SK-N-SH treated with all-trans-retinoic acid at 6 μM for 48 hours (cell line): ENCODE measurements around the gene SH2B3.

Source experiments
- ATAC-seq: fragments of 200-7000 bp; cut with Tn5 transposase; 3 replicates; pipeline ENCODE4 v1.9.1; 2020; ENCODE audit warnings: mild to moderate bottlenecking, moderate library complexity
- ARNTL ChIP-seq: fragments of 450-650 bp; formaldehyde crosslinking; IDR thresholded peaks from 2 replicates; pipeline ENCODE4 v1.5.0; 2020; ENCODE audit warnings: low read depth, mild to moderate bottlenecking, moderate library complexity, borderline replicate concordance
- BACH2 ChIP-seq: fragments of 250-450 bp; sonication (Bioruptor Pico); IDR thresholded peaks from 2 replicates; pipeline ENCODE4 v1.9.0; 2021; ENCODE audit warnings: mild to moderate bottlenecking, borderline replicate concordance
- CREB5 ChIP-seq: fragments of 250-450 bp; sonication (Bioruptor Pico); IDR thresholded peaks from 2 replicates; pipeline ENCODE4 v1.5.1; 2020; ENCODE audit warnings: low read depth, mild to moderate bottlenecking, moderate library complexity
- CSDC2 ChIP-seq: fragments of 250-450 bp; sonication (Bioruptor Pico); IDR thresholded peaks from 2 replicates; pipeline ENCODE4 v1.5.0; 2020; ENCODE audit warnings: mild to moderate bottlenecking, moderate library complexity
- CSRNP3 ChIP-seq: fragments of 250-450 bp; sonication (Bioruptor Pico); IDR thresholded peaks from 2 replicates; pipeline ENCODE4 v1.5.1; 2021; ENCODE audit warnings: mild to moderate bottlenecking, moderate library complexity
- GLIS3 ChIP-seq: fragments of 250-450 bp; sonication (Bioruptor Pico); IDR thresholded peaks from 2 replicates; pipeline ENCODE4 v1.5.0; 2020; ENCODE audit warnings: mild to moderate bottlenecking, moderate library complexity
- ISL1 ChIP-seq: fragments of 250-450 bp; sonication (Bioruptor Pico); IDR thresholded peaks from 2 replicates; pipeline ENCODE4 v2.1.2; 2022; ENCODE audit warnings: mild to moderate bottlenecking, moderate library complexity
- OSR1 ChIP-seq: fragments of 250-450 bp; sonication (Bioruptor Pico); IDR thresholded peaks from 2 replicates; pipeline ENCODE4 v1.8.0; 2022; ENCODE audit warnings: moderate library complexity, mild to moderate bottlenecking, inconsistent platforms
- PATZ1 ChIP-seq: fragments of 250-450 bp; sonication (Bioruptor Pico); IDR thresholded peaks from 2 replicates; pipeline ENCODE4 v1.8.0; 2020; ENCODE audit warnings: mild to moderate bottlenecking, moderate library complexity, borderline replicate concordance
- POU6F1 ChIP-seq: fragments of 250-450 bp; sonication (Bioruptor Pico); IDR thresholded peaks from 2 replicates; pipeline ENCODE4 v1.8.0; 2021; ENCODE audit warnings: low read depth, mild to moderate bottlenecking, moderate library complexity, borderline replicate concordance
- PPARA ChIP-seq: fragments of 250-450 bp; sonication (Bioruptor Pico); IDR thresholded peaks from 2 replicates; pipeline ENCODE4 v1.5.0; 2020; ENCODE audit warnings: mild to moderate bottlenecking, borderline replicate concordance
- RARB ChIP-seq: fragments of 250-450 bp; sonication (Bioruptor Pico); IDR thresholded peaks from 2 replicates; pipeline ENCODE4 v1.8.0; 2021; ENCODE audit warnings: mild to moderate bottlenecking, moderate library complexity
- SNAI2 ChIP-seq: fragments of 250-450 bp; sonication (Bioruptor Pico); IDR thresholded peaks from 2 replicates; pipeline ENCODE4 v1.5.0; 2020; ENCODE audit warnings: mild to moderate bottlenecking, moderate library complexity
- TCF4 ChIP-seq: fragments of 250-450 bp; sonication (Bioruptor Pico); IDR thresholded peaks from 2 replicates; pipeline ENCODE4 v1.8.0; 2021; ENCODE audit warnings: mild to moderate bottlenecking, moderate library complexity, borderline replicate concordance
- TOX ChIP-seq: fragments of 250-450 bp; sonication (Bioruptor Pico); IDR thresholded peaks from 2 replicates; pipeline ENCODE4 v1.8.0; 2021; ENCODE audit warnings: mild to moderate bottlenecking, moderate library complexity, borderline replicate concordance
- TSHZ2 ChIP-seq: fragments of 250-450 bp; sonication (Bioruptor Pico); IDR thresholded peaks from 2 replicates; pipeline ENCODE4 v1.5.0; 2020; ENCODE audit warnings: mild to moderate bottlenecking, moderate library complexity
- ZC3H10 ChIP-seq: fragments of 250-450 bp; sonication (Bioruptor Pico); IDR thresholded peaks from 2 replicates; pipeline ENCODE4 v1.5.1; 2021; ENCODE audit warnings: mild to moderate bottlenecking, moderate library complexity
- ZFP30 ChIP-seq: fragments of 450-650 bp; formaldehyde crosslinking; IDR thresholded peaks from 2 replicates; pipeline ENCODE4 v1.5.0; 2022; ENCODE audit warnings: mild to moderate bottlenecking, moderate library complexity
- ZNF70 ChIP-seq: fragments of 450-650 bp; formaldehyde crosslinking; IDR thresholded peaks from 2 replicates; pipeline ENCODE4 v1.5.0; 2020; ENCODE audit warnings: mild to moderate bottlenecking, moderate library complexity

The SH2B3 gene

GRCh38 chr12:111404362-111405148, 1.2 kb upstream of the SH2B3 start:
- no peak for ATAC-seq
- TF ChIP-seq RARB (CRISPR knock-in tag) (no peak), ARNTL (no peak), CREB5 (CRISPR knock-in tag) (no peak), TCF4 (CRISPR knock-in tag) (no peak), OSR1 (CRISPR knock-in tag) (no peak), PPARA (no peak), TSHZ2 (CRISPR knock-in tag) (no peak), ISL1 (CRISPR knock-in tag) (no peak), CSRNP3 (CRISPR knock-in tag) (no peak), SNAI2 (CRISPR knock-in tag) (no peak), TOX (no peak), POU6F1 (CRISPR knock-in tag) (no peak)

- TF ChIP-seq OSR1 (CRISPR knock-in tag) (no peak), ZC3H10 (no peak), PATZ1 (CRISPR knock-in tag) (no peak), TOX (no peak), RARB (CRISPR knock-in tag) (no peak), ZFP30 (CRISPR knock-in tag) (no peak), GLIS3 (CRISPR knock-in tag) (no peak), CREB5 (CRISPR knock-in tag) (no peak), CSRNP3 (CRISPR knock-in tag) (no peak), ZNF70 (CRISPR knock-in tag) (no peak), POU6F1 (CRISPR knock-in tag) (no peak), CSDC2 (CRISPR knock-in tag) (no peak), ISL1 (CRISPR knock-in tag) (no peak), BACH2 (CRISPR knock-in tag) (no peak), ARNTL (no peak)
- ATAC-seq, result peak; percentile 75
Observed at GRCh38 chr12:111405149-111405858, 419 bp upstream of the SH2B3 start.
